OCI-LY7 (cell line): ENCODE measurements around the gene RBM38.

Experiments
- CTCF ChIP-seq: fragments of 200-600 bp; sonication (generic); conservative IDR thresholded peaks from 2 replicates; pipeline ENCODE4 v1.5.1; 2014; ENCODE audit warnings: mild to moderate bottlenecking, antibody characterized with exemption, low read length, moderate library complexity, mixed read lengths
- EZH2phosphoT487 ChIP-seq: fragments of 200-600 bp; sonication (generic); IDR thresholded peaks from 2 replicates; pipeline ENCODE4 v1.6.1; 2018; ENCODE audit warnings: low read depth, borderline replicate concordance, mild to moderate bottlenecking, mixed run types, antibody characterized with exemption, low read length, moderate library complexity, mixed read lengths

- TF ChIP-seq CTCF: no peak
- TF ChIP-seq EZH2phosphoT487: no peak
These were observed 8.5 kb downstream of the RBM38 start for GRCh38 chr20:57399587-57400155.
